HCT116 (cell line): ENCODE data around the gene NSD2. TPM values are rescaled to one million over a fixed set of nuclear protein-coding genes. Genes with fewer than 3 reads are reported as not detected.

ENCODE experiments used
- ATAC-seq: fragments of 200-7000 bp; cut with Tn5 transposase; 2 replicates; pipeline ENCODE4 v1.9.1; 2020; ENCODE audit warnings: mild to moderate bottlenecking, moderate library complexity
- BruUV-seq: library from RNA; stranded (reverse); fragments of 400-500 nt; replicated peaks from 2 replicates; lab custom pipeline; 2021; lab: Mats Ljungman, UMichigan
- CTCF ChIA-PET: fragments of 300-600 bp; sonication (Branson Sonifier 250); formaldehyde crosslinking; loops from one replicate; lab custom pipeline; 2021; ENCODE audit warnings: antibody characterized with exemption; lab: Charles Lee
- POLR2A ChIA-PET: fragments of 300-600, 350-600 bp; sonication (Branson Sonifier 250); formaldehyde crosslinking; loops from one replicate; lab custom pipeline; 2021; ENCODE audit warnings: antibody characterized with exemption; lab: Charles Lee
- RAD21 ChIA-PET, 2 experiments: fragments of 300-600 bp; sonication (Branson Sonifier 250); formaldehyde crosslinking; loops; one replicate each; lab custom pipeline; 2023; ENCODE audit warnings: low total read pairs in 2 of 2; ENCODE audit not compliant: uncharacterized antibody in 2 of 2, unreplicated experiment in 2 of 2, low non-redundant PET in 1 of 2; lab: Charles Lee
- DNase-seq: peaks from one replicate; pipeline ENCODE4 v3.0.0-alpha.2; 2010; ENCODE audit warnings: low read depth, low spot score
- H2AFZ ChIP-seq: fragments of 200-600 bp; shearing (Covaris generic), sonication (generic); 2 replicates; pipeline ENCODE4 v1.6.1; 2017; ENCODE audit warnings: low read depth, mixed run types, mixed read lengths, antibody characterized with exemption, low read length; ENCODE audit not compliant: poor library complexity, severe bottlenecking
- H3K27ac ChIP-seq: 2 replicates; pipeline ENCODE4 v1.5.1; 2012; ENCODE audit warnings: low read depth, low read length
- H3K27me3 ChIP-seq: fragments of 200-600 bp; sonication (generic); 2 replicates; pipeline ENCODE4 v1.6.1; 2016; ENCODE audit warnings: mixed run types, low read length, mixed read lengths; ENCODE audit not compliant: insufficient read depth
- H3K36me3 ChIP-seq, 2 experiments: fragments of 200-500 bp in 1 of 2; fragments of 200-600 bp in 1 of 2; sonication (Bioruptor generic) in 1 of 2; sonication (generic) in 1 of 2; 2 replicates each; pipeline versions ENCODE4 v1.5.1 to v1.6.1; 2014 to 2016; ENCODE audit warnings: low read length in 2 of 2, inconsistent platforms in 1 of 2, mixed read lengths in 1 of 2, mixed run types in 1 of 2; ENCODE audit not compliant: insufficient read depth in 2 of 2, control insufficient read depth in 1 of 2
- H3K4me1 ChIP-seq, 2 experiments: fragments of 200-600 bp in 1 of 2; sonication (generic) in 1 of 2; 2 replicates each; pipeline versions ENCODE4 v1.5.1 to v1.6.1; 2012 to 2017; ENCODE audit warnings: low read length in 2 of 2, inconsistent platforms in 1 of 2, mild to moderate bottlenecking in 1 of 2, mixed read lengths in 1 of 2, mixed run types in 1 of 2, moderate library complexity in 1 of 2; ENCODE audit not compliant: insufficient read depth in 2 of 2, control insufficient read depth in 1 of 2
- H3K4me2 ChIP-seq: fragments of 200-600 bp; sonication (generic); 2 replicates; pipeline ENCODE4 v1.6.1; 2017; ENCODE audit warnings: mixed run types, low read length, mixed read lengths
- H3K4me3 ChIP-seq, 2 experiments: fragments of 200-600 bp in 1 of 2; sonication (generic) in 1 of 2; replicated peaks in 1 of 2; 2 replicates each; pipeline ENCODE4 v1.5.1; 2011 to 2016; ENCODE audit warnings: low read length in 2 of 2, control low read depth in 1 of 2, low read depth in 1 of 2, mild to moderate bottlenecking in 1 of 2, mixed read lengths in 1 of 2, mixed run types in 1 of 2
- H3K79me2 ChIP-seq: fragments of 200-600 bp; sonication (generic); 2 replicates; pipeline ENCODE4 v1.6.1; 2017; ENCODE audit warnings: mild to moderate bottlenecking, mixed run types, low read length, moderate library complexity, mixed read lengths; ENCODE audit not compliant: insufficient read depth
- H3K9ac ChIP-seq: fragments of 200-600 bp; sonication (generic); 2 replicates; pipeline ENCODE4 v1.6.1; 2016; ENCODE audit warnings: low read length, mixed read lengths
- H3K9me2 ChIP-seq: fragments of 200-600 bp; sonication (generic), shearing (Covaris generic); 2 replicates; pipeline ENCODE4 v1.6.1; 2017; ENCODE audit warnings: mixed run types, mild to moderate bottlenecking, moderate library complexity; ENCODE audit not compliant: insufficient read depth
- H3K9me3 ChIP-seq, 2 experiments: fragments of 200-500 bp in 1 of 2; fragments of 200-600 bp in 1 of 2; sonication (Bioruptor generic) in 1 of 2; sonication (generic) in 1 of 2; 2 replicates each; pipeline ENCODE4 v1.6.1; 2014 to 2017; ENCODE audit warnings: low read length in 2 of 2, mixed read lengths in 2 of 2, inconsistent platforms in 1 of 2, low read depth in 1 of 2, mild to moderate bottlenecking in 1 of 2, mixed run types in 1 of 2, moderate library complexity in 1 of 2; ENCODE audit not compliant: control insufficient read depth in 1 of 2, insufficient read depth in 1 of 2
- H4K20me1 ChIP-seq: fragments of 200-600 bp; sonication (generic), shearing (Covaris generic); 2 replicates; pipeline ENCODE4 v1.6.1; 2017; ENCODE audit warnings: mixed run types, mild to moderate bottlenecking, moderate library complexity; ENCODE audit not compliant: insufficient read depth
- FOSL1 ChIP-seq: IDR thresholded peaks from 2 replicates; pipeline ENCODE4 v1.6.1; 2012; ENCODE audit warnings: low read depth
- MAX ChIP-seq: IDR thresholded peaks from 2 replicates; pipeline ENCODE4 v1.6.1; 2012
- SIN3A ChIP-seq: IDR thresholded peaks from 2 replicates; pipeline ENCODE4 v1.6.1; 2012; ENCODE audit warnings: low read depth
- TCF7L2 ChIP-seq: IDR thresholded peaks from 2 replicates; pipeline ENCODE4 v1.7.0; 2011; ENCODE audit warnings: borderline replicate concordance, inconsistent platforms; ENCODE audit not compliant: insufficient read depth, insufficient read length; ENCODE audit errors: extremely low read depth
- intact Hi-C: fragments of 100-400 bp; cut with micrococcal nuclease; formaldehyde crosslinking; loops from 2 replicates; pipeline ENCODE4 v1.10.0; 2022
- total RNA-seq: library from RNA; stranded (reverse); gene quantifications from one replicate; pipeline ENCODE4 v1.2.1, GENCODE V29; 2021; ENCODE audit not compliant: unreplicated experiment

Gene NSD2
- total RNA-seq, 1 experiment from 2014 or later, result 145 TPM

DNA sequence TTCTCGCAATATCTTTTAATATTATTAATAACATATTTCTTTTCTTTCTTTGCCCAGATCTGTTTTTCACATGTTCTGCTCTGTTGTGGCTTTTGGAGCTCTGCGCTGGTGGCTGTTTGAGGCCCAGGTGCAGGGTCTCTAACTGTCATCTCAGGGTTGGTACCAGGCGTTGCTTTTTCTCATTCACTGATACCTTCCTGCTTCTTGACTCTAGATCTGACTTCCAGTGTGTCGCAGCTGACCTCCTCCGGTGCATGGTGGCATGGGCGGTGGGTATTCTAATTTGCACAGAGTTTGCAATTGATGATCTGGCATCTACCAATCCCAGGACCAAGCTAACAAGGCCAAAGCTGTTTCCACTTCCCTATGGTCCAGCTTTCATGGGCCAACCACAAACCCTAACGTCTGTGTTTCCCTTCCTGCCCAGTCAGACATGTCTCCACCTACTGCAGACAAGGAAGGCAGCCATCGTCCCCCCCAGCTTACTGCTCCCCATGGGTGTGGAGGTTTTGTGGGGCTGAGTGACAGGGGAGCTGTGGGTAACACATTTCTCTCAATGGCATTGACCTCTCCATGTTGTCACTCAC lies 40.5 kb upstream of the NSD2 start:
- H3K36me3 ChIP-seq, result peaks cover 23 to 33% of the 10 kb centered on the region in 2 experiments; a peak in 3 of 4 replicates
- no TSS peak for BruUV-seq
- H3K9me3 ChIP-seq, result no peaks in the 10 kb centered on the region
- no peak overlapping the region for H2AFZ ChIP-seq
- H3K9me2 ChIP-seq, result no peaks in the 10 kb centered on the region
- ChIA-PET POLR2A (no interaction called here), CTCF (no interaction called here), RAD21 (no interaction called here)
- no peak overlapping the region for H3K27ac ChIP-seq
- TF ChIP-seq TCF7L2, result no peak
- TF ChIP-seq FOSL1, result no peak
- DNase-seq, result no peak
- H3K4me1 ChIP-seq, result no peaks in the 10 kb centered on the region
- H3K27me3 ChIP-seq, result no peaks in the 10 kb centered on the region
- ATAC-seq, result no peak
- no peak overlapping the region for H3K4me3 ChIP-seq
- H3K9ac ChIP-seq, result no peak overlapping the region
- peaks cover 4% of the 10 kb centered on the region; the same call in 1 of the 2 replicates for H3K79me2 ChIP-seq
- intact Hi-C loops, result no loop called here
- no peak overlapping the region for H3K4me2 ChIP-seq
- no peaks in the 10 kb centered on the region for H4K20me1 ChIP-seq

GRCh38 chr4:1831331-1831730 lies 39.9 kb upstream of the NSD2 start:
- Histone ChIP-seq H3K27me3 (no peaks in the 10 kb centered on the region), H3K4me3 (no peak overlapping the region), H3K9me3 (no peaks in the 10 kb centered on the region), H3K9ac (no peak overlapping the region), H4K20me1 (no peaks in the 10 kb centered on the region)
- no peak for ATAC-seq
- TF ChIP-seq MAX (no peak), SIN3A (no peak)
- TF ChIP-seq, all 23 proteins: peak for 0
- intact Hi-C loops, result no loop called here
- POLR2A ChIA-PET, result no interaction called here
- no peak overlapping the region for H3K4me2 ChIP-seq
- H2AFZ ChIP-seq, result no peak overlapping the region
- peaks cover 20 to 34% of the 10 kb centered on the region in 2 experiments; a peak in 3 of 4 replicates for H3K36me3 ChIP-seq
- H3K4me1 ChIP-seq, result no peaks in the 10 kb centered on the region
- H3K79me2 ChIP-seq, result peaks cover 4% of the 10 kb centered on the region; the same call in 1 of the 2 replicates
- H3K9me2 ChIP-seq, result no peaks in the 10 kb centered on the region
- no peak overlapping the region for H3K27ac ChIP-seq
- RAD21 ChIA-PET, result no interaction called here
- CTCF ChIA-PET, result no interaction called here
- BruUV-seq, result no TSS peak
- DNase-seq, result no peak
